Right atrium auricular region (tissue), 2 donors: ENCODE data around the gene STX11. TPM values are rescaled to one million over a fixed set of nuclear protein-coding genes. Genes with fewer than 3 reads are reported as not detected.
"Not testable (repeated sequence)": the region's sequence is repeated elsewhere in the genome, so short reads cannot be mapped to it uniquely, and the experiment has no call there.

Experiments used
- DNase-seq: peaks from one replicate; pipeline ENCODE4 v3.0.0-alpha.2; 2019; ENCODE audit warnings: low spot score
- H3K27ac ChIP-seq, 2 donors: fragments of 200-600 bp; sonication (generic); 1 replicate in 1 of 2; 2 replicates in 1 of 2; pipeline ENCODE4 v1.5.1; 2016 to 2019
- H3K27me3 ChIP-seq, 2 donors: fragments of 200-600 bp; sonication (generic); one replicate each; pipeline versions ENCODE4 v1.5.1 to v1.6.0; 2017 to 2019
- H3K36me3 ChIP-seq: fragments of 200-600 bp; sonication (generic); one replicate; pipeline ENCODE4 v1.5.1; 2016
- H3K4me1 ChIP-seq, 2 donors: fragments of 200-600 bp; sonication (generic); one replicate each; pipeline versions ENCODE4 v1.5.1 to v1.6.0; 2017 to 2019
- H3K4me3 ChIP-seq, 2 donors: fragments of 200-600 bp; sonication (generic); 1 replicate in 1 of 2; 2 replicates in 1 of 2; pipeline ENCODE4 v1.5.1; 2017 to 2019; ENCODE audit warnings: mild to moderate bottlenecking in 1 of 2, moderate library complexity in 1 of 2
- H3K9me3 ChIP-seq, 2 donors: fragments of 200-600 bp; sonication (generic); one replicate each; pipeline ENCODE4 v1.5.1; 2019
- CTCF ChIP-seq, 2 donors: fragments of 200-600 bp; sonication (generic); IDR thresholded peaks; one replicate each; pipeline ENCODE4 v1.5.1; 2019; ENCODE audit warnings: antibody characterized with exemption in 2 of 2
- total RNA-seq, 2 donors: library from RNA; depleted of rRNA; stranded (reverse); fragments of >200 nt; gene quantifications; one replicate each; pipeline ENCODE4 v1.1.0, GENCODE V29; 2016

The STX11 gene
- total RNA-seq, 2 donors from 2014 or later, result 7.3 to 21.5 TPM

GRCh38 chr6:144181639-144182038 is 31.3 kb downstream of the STX11 start:
- Histone ChIP-seq H3K27ac (no peak overlapping the region), H3K27me3 (no peaks in the 10 kb centered on the region), H3K4me3 (no peak overlapping the region), H3K36me3 (peaks cover 1% of the 10 kb centered on the region), H3K9me3 (no peaks in the 10 kb centered on the region), H3K4me1 (no peaks in the 10 kb centered on the region)
- no peak for TF ChIP-seq CTCF (IDR thresholded peaks at IDR 0.05)
- no peak for DNase-seq

GRCh38 chr6:144184186-144184585 is 33.9 kb downstream of the STX11 start:
- not testable (repeated sequence) for DNase-seq, H3K27ac ChIP-seq, H3K27me3 ChIP-seq, H3K9me3 ChIP-seq, H3K4me3 ChIP-seq, H3K4me1 ChIP-seq
- peaks cover 13% of the 10 kb centered on the region for H3K36me3 ChIP-seq

- Histone ChIP-seq H3K4me3 (no peak overlapping the region), H3K27ac (no peak overlapping the region), H3K9me3 (no peaks in the 10 kb centered on the region), H3K36me3 (peaks cover 13% of the 10 kb centered on the region), H3K27me3 (no peaks in the 10 kb centered on the region), H3K4me1 (no peaks in the 10 kb centered on the region)
- TF ChIP-seq CTCF (IDR thresholded peaks at IDR 0.05), result no peak
- DNase-seq, result no peak
These were observed 35.0 kb downstream of the STX11 start for GRCh38 chr6:144185133-144185836.

- no peaks in the 10 kb centered on the region for H3K4me1 ChIP-seq
- H3K36me3 ChIP-seq, result peaks cover 13% of the 10 kb centered on the region
- DNase-seq, result no peak
- no peaks in the 10 kb centered on the region for H3K9me3 ChIP-seq
- no peak overlapping the region for H3K27ac ChIP-seq
- H3K27me3 ChIP-seq, result no peaks in the 10 kb centered on the region
- no peak overlapping the region for H3K4me3 ChIP-seq
- TF ChIP-seq CTCF (IDR thresholded peaks at IDR 0.05), result no peak
These were observed 36.7 kb downstream of the STX11 start for GRCh38 chr6:144186817-144187625.

GRCh38 chr6:144189351-144189750 is 39.0 kb downstream of the STX11 start:
- Histone ChIP-seq H3K9me3 (no peaks in the 10 kb centered on the region), H3K36me3 (peaks cover 13% of the 10 kb centered on the region), H3K27ac (no peak overlapping the region), H3K4me3 (no peak overlapping the region), H3K4me1 (no peaks in the 10 kb centered on the region), H3K27me3 (no peaks in the 10 kb centered on the region)
- TF ChIP-seq CTCF (IDR thresholded peaks at IDR 0.05), result no peak
- no peak for DNase-seq

GRCh38 chr6:144190080-144190479 is 39.8 kb downstream of the STX11 start:
- H3K4me1 ChIP-seq, result no peaks in the 10 kb centered on the region
- no peaks in the 10 kb centered on the region for H3K9me3 ChIP-seq
- no peak overlapping the region for H3K4me3 ChIP-seq
- H3K36me3 ChIP-seq, result peaks cover 13% of the 10 kb centered on the region
- no peak for TF ChIP-seq CTCF (IDR thresholded peaks at IDR 0.05)
- H3K27me3 ChIP-seq, result no peaks in the 10 kb centered on the region
- no peak overlapping the region for H3K27ac ChIP-seq
- DNase-seq, result no peak
